HG03439 (cell line): ENCODE results near the gene FGD3.
"Not testable (repeated sequence)": the region's sequence is repeated elsewhere in the genome, so short reads cannot be mapped to it uniquely, and the experiment has no call there.

ENCODE experiments used
- ATAC-seq: cut with Tn5 transposase; IDR thresholded peaks from one replicate; pipeline ENCODE4 v1.9.1; 2021; ENCODE audit warnings: mild to moderate bottlenecking, moderate library complexity; ENCODE audit not compliant: unreplicated experiment

Gene FGD3

DNA sequence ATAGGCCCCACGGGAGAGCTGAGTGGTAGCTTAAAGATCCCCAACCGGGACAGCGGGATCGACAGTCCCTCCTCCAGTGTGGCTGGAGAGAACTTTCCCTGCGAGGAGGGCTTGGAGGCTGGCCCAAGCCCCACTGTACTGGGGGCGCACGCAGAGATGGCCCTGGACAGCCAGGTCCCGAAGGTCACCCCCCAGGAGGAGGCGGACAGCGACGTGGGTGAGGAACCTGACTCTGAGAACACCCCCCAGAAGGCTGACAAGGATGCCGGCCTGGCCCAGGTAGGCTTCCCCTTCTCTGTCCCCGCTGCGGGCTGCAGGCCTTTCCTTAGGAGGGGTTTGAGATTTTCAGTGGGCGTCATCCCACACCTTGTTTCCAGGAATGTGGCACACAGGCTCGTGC, 29.1 kb downstream of the FGD3 start:
- ATAC-seq = no peak

- no peak for ATAC-seq
These were observed 30.0 kb downstream of the FGD3 start for GRCh38 chr9:92977279-92977678.

DNA sequence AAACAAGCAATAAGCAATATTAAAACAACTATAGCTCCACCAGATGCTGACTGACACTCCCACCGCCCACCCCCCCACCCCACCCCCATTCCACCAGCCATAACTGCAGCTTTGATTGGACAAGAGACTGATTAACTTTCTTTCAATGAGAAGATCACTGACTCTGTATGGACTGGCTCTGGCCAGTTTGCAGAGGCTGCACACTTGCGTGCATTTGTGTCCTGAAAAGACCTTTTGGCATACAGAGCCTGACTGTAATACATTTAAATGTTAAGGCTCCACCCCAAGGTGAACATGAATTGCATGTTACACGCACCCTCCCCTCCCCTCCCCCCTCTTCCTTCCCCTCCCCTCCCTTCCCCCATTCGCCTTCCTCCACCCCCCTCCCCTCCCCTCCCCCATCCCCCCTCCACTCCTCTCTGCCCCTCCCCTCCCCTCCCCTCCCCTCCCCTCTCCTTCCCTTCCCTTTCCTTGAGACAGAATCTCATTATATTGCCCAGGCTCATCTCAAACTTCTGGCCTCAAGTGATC, 31.1 kb downstream of the FGD3 start:
- no peak for ATAC-seq

GRCh38 chr9:92979283-92980056, 32.1 kb downstream of the FGD3 start:
- ATAC-seq = no peak

DNA sequence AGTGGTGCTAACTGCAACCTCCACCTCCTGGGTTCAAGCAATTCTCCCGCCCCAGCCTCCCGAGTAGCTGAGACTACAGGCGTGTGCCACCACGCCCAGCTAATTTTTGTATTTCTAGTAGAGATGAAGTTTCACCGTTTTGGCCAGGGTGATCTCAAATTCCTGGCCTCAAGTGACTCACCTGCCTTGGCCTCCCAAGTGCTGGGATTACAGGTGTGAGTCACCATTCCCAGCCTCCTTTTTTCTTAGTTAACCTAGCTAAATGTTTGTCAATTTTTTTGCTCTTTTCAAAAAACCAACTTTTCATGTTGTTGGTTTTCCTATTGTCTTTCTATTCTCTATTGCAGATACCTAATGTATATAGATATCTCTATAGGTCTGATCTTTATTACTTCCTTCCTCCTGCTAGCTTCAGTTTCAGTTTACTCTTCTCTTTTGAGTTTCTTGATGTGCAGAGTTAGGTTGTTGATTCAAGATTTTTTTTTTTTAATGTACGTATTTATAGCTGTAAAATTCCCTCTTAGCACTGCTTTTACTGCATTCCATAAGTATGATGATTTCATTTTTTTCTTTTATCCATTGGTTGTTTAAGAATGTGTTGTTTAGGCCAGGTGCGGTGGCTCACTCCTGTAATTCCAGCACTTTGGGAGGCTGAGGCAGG, 32.9 kb downstream of the FGD3 start:
- ATAC-seq = no peak

DNA sequence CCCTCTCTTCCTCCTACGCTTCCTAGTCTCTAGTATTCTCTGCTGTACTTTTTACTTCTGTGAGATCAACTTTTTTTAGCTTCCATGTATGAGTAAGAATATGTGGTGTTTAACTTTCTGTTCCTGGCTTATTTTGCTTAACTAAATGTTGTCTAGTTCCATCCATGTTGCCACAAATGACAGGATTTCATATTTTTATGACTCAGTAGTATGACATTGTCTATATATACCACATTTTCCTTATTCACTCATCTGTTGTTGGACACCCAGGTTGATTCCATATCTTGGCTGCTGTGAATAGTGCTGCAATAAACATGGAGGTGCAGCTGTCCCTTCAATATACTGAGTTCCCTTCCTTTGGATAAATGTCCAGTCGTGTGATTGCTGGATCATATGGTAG, 34.8 kb downstream of the FGD3 start:
- no peak for ATAC-seq

DNA sequence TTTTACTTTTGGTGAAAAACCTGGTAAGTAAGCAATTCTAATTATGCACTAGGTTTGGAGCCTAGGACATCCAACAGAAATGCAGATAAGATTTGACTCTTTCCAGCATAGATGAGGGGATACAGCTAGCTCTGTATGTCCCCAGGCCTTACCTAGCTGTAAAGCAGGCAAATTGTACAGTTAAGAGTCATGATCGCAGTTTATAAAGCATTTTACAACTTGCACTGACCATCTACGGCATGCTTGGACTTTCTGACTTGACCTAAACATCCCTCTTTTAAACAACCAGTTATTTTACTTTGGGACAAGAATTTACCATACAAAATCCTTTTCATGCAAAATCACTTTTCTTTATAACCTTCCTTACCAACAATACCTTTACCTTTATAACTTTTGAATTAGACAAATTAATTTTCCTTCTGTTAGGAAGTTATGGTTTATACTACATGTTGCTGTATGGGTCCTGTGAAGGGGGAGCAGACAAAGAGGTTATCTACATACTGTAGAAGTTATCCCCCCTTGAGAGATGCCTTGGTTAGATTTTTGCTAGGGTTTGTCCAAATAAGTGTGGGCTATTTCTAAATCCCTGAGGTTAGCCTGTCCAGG, 36.8 kb downstream of the FGD3 start:
- no peak for ATAC-seq

DNA sequence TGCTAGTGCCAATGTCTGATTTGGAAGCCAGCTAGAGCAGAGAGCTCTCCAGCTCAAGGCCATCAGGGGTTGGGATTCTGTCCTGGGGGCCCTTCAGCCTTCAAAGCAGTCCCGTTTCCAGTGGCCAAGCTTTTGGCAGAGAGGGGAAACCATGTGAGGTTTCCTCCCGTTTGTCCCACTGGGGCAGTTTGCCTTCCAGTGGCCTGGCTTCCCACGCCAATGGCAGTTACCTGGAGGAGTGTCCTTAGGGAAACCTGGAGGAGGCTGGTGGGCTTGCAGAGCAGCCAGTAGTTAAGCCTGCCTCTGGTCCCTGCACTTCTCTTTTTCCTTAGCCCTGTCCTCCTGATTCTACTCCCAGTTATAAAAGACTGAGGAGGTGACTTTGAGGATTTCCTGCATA, 37.7 kb downstream of the FGD3 start:
- ATAC-seq = no peak

- ATAC-seq = no peak
These were observed 39.1 kb downstream of the FGD3 start for GRCh38 chr9:92986176-92987119.

GRCh38 chr9:92988215-92988768, 41.0 kb downstream of the FGD3 start:
- no peak for ATAC-seq

DNA sequence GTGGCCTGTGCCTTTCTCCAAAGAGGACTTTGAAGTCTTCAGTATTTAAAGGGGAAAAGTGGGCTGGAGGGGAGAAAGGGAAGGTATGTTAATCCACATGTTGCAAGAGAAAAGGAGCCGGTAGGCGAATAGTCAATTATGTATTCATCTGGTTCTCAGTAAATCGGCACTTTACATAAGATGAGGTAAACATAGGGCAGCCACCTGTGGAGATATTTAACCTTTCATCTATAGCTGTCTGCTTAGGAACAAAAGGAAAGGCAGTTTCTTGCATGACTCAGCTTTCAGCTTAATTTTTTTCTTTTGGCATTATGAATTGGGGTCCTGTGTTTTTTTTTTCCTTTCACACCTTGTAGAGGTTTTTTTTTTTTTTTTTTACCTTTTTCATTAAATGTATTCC, 42.2 kb downstream of the FGD3 start:
- no peak for ATAC-seq

DNA sequence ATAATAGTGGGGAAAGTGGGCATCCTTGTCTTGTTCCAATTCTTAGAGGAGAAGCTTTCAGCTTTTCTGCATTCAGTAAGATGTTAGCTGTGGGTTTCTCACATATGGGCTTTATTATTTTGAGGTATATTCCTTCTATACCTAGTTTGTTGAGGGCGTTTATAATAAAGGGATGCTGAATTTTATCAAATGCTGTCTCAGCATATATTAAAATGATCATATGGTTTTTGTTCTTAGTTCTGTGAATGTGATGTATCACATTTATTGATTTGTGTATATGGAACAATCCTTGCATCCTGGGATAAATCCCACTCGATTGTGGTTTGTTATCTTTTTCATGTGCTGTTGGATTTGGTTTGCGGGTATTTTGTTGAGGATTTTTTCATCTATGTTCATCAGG, 43.1 kb downstream of the FGD3 start:
- ATAC-seq = no peak

DNA sequence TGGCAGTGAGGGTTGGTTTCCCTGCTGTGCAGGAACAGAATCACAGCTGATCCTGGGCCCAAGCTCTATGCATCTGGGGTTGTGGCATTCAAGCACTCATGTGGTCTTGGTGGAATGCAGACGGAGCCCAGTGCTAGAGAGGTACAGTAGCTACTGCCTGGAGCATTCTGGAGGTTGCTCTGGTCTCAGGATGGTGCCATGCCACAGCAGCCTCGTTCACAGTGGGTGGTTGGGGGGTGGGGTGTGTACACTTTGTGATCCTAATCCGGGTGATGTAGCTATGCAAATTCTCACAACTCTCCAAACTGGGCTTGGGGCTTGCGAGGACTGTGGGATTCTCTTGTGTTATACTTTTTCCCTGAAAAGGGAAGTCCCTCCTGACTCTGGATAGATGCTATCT, 45.2 kb downstream of the FGD3 start:
- no peak for ATAC-seq

- ATAC-seq = not testable (repeated sequence)
These were observed 51.5 kb downstream of the FGD3 start for GRCh38 chr9:92998871-92999270.

DNA sequence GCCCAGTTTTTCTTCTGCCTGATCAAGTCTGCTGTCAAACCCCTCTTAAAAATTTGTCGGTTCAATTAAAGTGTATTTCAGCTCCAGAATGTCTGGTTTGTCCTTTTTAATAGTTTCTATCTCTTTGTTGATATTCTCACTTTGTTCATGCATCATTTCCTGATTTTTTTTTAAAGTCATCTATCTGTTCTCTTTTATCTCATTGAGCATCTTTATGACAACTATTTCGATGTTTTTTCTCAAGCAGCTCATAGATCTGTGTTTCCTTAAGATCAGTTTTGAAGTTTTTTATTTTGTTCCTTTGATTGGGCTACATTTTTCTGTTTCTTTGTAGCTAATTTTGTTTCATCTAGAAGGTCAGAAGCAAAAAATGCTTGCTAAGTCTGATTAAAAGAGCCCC, 53.7 kb downstream of the FGD3 start:
- no peak for ATAC-seq

DNA sequence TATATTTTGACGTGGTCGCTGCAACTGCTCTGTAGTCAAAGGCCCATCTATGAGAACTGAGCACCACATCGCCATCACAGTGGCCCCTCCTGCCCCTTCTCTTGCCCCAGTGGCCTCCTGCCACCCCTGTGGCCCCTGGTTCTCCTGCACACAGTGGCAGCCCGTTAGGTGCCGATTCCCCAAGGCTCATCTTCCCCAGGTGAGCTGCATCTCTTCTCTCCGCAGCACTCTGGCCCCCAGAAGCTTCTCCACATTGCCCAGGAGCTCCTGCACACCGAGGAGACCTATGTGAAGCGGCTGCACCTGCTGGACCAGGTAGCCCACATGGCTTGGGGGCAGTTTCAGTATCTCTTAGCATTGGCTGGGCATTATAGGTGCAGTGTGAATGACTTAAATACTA, 55.4 kb downstream of the FGD3 start:
- ATAC-seq = no peak

DNA sequence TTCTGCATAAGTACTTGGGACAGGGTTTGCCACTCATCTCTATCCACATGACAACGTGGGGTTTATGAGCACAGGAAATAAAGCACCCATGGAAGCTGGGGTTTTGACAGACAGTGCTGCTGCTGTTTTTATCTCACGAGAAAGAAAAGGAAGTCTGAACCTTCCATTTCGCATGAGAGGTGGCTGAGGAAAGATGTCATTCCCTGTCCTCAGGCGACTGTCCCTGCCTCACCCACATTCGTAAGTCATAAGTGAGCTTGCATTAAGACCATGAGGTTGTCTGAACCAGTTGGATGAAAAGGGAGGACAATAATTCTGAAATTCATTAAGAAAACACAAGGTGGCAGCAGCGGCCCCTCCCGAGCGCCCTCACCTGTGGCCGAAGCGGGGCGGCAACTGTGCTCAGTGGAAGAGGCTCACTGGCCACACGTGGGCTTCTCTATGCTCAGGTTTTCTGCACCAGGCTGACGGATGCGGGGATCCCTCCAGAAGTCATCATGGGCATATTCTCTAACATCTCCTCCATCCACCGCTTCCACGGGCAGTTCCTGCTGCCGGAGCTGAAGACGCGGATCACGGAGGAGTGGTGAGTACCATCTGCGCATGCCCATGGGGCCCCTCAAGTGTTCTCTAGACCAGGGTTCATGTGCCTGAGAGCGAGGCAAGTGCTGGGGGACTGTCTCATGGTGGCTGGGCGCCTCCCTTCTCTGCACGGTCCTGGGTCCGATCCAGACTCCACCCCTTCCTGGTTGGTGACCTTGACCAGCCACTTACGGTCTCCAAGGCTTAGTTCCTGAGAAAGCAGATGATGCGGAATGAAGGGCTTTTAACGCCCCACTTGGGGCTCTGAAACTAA, 56.5 kb downstream of the FGD3 start:
- ATAC-seq = no peak

GRCh38 chr9:93004561-93004960, 57.2 kb downstream of the FGD3 start:
- no peak for ATAC-seq

GRCh38 chr9:93005876-93006275, 58.6 kb downstream of the FGD3 start:
- ATAC-seq = no peak
